HG02763 (cell line): ENCODE data around the gene GPSM1.

Experiments used
- ATAC-seq: cut with Tn5 transposase; IDR thresholded peaks from one replicate; pipeline ENCODE4 v1.9.1; 2021; ENCODE audit warnings: mild to moderate bottlenecking, moderate library complexity; ENCODE audit not compliant: unreplicated experiment

GPSM1 gene

GRCh38 chr9:136372561-136373299 lies 45.4 kb downstream of the GPSM1 start:
- ATAC-seq: no peak

GRCh38 chr9:136373300-136374182 lies 46.2 kb downstream of the GPSM1 start, which contains the start of gene CARD9:
TSS of gene CARD9 (minus strand) at chr9:136373669. CDS start at chr9:136372078, 1,591 bp downstream.
- no peak for ATAC-seq

GRCh38 chr9:136374183-136374575 lies 46.8 kb downstream of the GPSM1 start:
- ATAC-seq: no peak

- no peak for ATAC-seq
These were observed 47.8 kb downstream of the GPSM1 start for GRCh38 chr9:136375096-136375495.

GRCh38 chr9:136376457-136376856 lies 49.1 kb downstream of the GPSM1 start:
- ATAC-seq: no peak

- no peak for ATAC-seq
These were observed 50.2 kb downstream of the GPSM1 start for GRCh38 chr9:136377341-136378169.

- no peak for ATAC-seq
These were observed 51.0 kb downstream of the GPSM1 start for GRCh38 chr9:136378170-136379002.

- ATAC-seq: no peak
These were observed 51.6 kb downstream of the GPSM1 start for GRCh38 chr9:136379003-136379287.

GRCh38 chr9:136379401-136379800 lies 52.1 kb downstream of the GPSM1 start:
- ATAC-seq: no peak

- no peak for ATAC-seq
These were observed 52.6 kb downstream of the GPSM1 start for GRCh38 chr9:136379891-136380290.

GRCh38 chr9:136380381-136380780 lies 53.0 kb downstream of the GPSM1 start:
- no peak for ATAC-seq

- ATAC-seq: no peak
These were observed 54.0 kb downstream of the GPSM1 start for GRCh38 chr9:136381311-136381710.

GRCh38 chr9:136381966-136382513 lies 54.7 kb downstream of the GPSM1 start:
- ATAC-seq: no peak

- ATAC-seq: no peak
These were observed 56.1 kb downstream of the GPSM1 start for GRCh38 chr9:136383436-136383835.

- ATAC-seq: no peak
These were observed 57.7 kb downstream of the GPSM1 start for GRCh38 chr9:136385015-136385414.

- ATAC-seq: no peak
These were observed 58.7 kb downstream of the GPSM1 start for GRCh38 chr9:136386018-136386417.

GRCh38 chr9:136387217-136387616 lies 59.9 kb downstream of the GPSM1 start:
- ATAC-seq: no peak

GRCh38 chr9:136389396-136389795 lies 62.1 kb downstream of the GPSM1 start:
- ATAC-seq: no peak

- ATAC-seq: no peak
These were observed 64.6 kb downstream of the GPSM1 start for GRCh38 chr9:136391737-136392537.
